OCI-LY3 (cell line): ENCODE measurements around the gene ATIC.

Experiments
- H2AFZ ChIP-seq: fragments of 200-600, 300-600 bp; shearing (Covaris generic); 2 replicates; pipeline ENCODE4 v1.6.0; 2014; ENCODE audit warnings: antibody characterized with exemption, low read depth, low read length
- H3K27ac ChIP-seq: fragments of 200-600, 300-600 bp; sonication (generic); 2 replicates; pipeline ENCODE4 v1.5.1; 2014; ENCODE audit warnings: mild to moderate bottlenecking, low read length, moderate library complexity, mixed read lengths
- H3K27me3 ChIP-seq: fragments of 200-600, 300-600 bp; sonication (generic); 2 replicates; pipeline ENCODE4 v1.6.1; 2014; ENCODE audit warnings: low read depth, low read length, mixed read lengths
- H3K36me3 ChIP-seq: fragments of 200-600, 300-600 bp; sonication (generic); replicated peaks from 2 replicates; pipeline ENCODE3; 2014; ENCODE audit warnings: low read depth, low read length, mixed read lengths
- H3K4me1 ChIP-seq: fragments of 300-600, 200-600 bp; sonication (generic); 2 replicates; pipeline ENCODE4 v1.6.1; 2014; ENCODE audit warnings: low read length, mixed read lengths
- H3K4me2 ChIP-seq: fragments of 200-600, 300-600 bp; sonication (generic); 2 replicates; pipeline ENCODE4 v1.6.1; 2014; ENCODE audit warnings: low read length, mixed read lengths
- H3K4me3 ChIP-seq: fragments of 300-600, 200-600 bp; sonication (generic); 2 replicates; pipeline ENCODE4 v1.5.1; 2014; ENCODE audit warnings: antibody characterized with exemption, mild to moderate bottlenecking, low read length, moderate library complexity
- H3K79me2 ChIP-seq: fragments of 300-600, 200-600 bp; shearing (Covaris generic); 2 replicates; pipeline ENCODE4 v1.6.1; 2014; ENCODE audit warnings: mild to moderate bottlenecking, low read length, mixed read lengths
- H3K9ac ChIP-seq: fragments of 300-600, 200-600 bp; shearing (Covaris generic); 2 replicates; pipeline ENCODE4 v1.6.0; 2014; ENCODE audit warnings: mild to moderate bottlenecking, low read length, moderate library complexity
- H3K9me3 ChIP-seq: fragments of 200-600, 300-600 bp; shearing (Covaris generic); 2 replicates; pipeline ENCODE4 v1.6.1; 2014; ENCODE audit warnings: low read length, mixed read lengths; ENCODE audit not compliant: insufficient read depth
- H4K20me1 ChIP-seq: fragments of 200-600, 300-600 bp; sonication (generic); 2 replicates; pipeline ENCODE4 v1.6.1; 2016; ENCODE audit warnings: low read length, mixed read lengths; ENCODE audit not compliant: insufficient read depth
- EZH2phosphoT487 ChIP-seq: fragments of 200-600 bp; shearing (Covaris generic); IDR thresholded peaks from 2 replicates; pipeline ENCODE4 v1.6.1; 2018; ENCODE audit warnings: antibody characterized with exemption, mixed run types, low read depth
- TF ChIP-seq, protein P1 (sequence below): fragments of 200-600, 300-600 bp; sonication (generic); IDR thresholded peaks from 2 replicates; pipeline ENCODE4 v1.5.1; 2014; ENCODE audit warnings: antibody characterized with exemption, low read length, low read depth

ATIC gene

DNA sequence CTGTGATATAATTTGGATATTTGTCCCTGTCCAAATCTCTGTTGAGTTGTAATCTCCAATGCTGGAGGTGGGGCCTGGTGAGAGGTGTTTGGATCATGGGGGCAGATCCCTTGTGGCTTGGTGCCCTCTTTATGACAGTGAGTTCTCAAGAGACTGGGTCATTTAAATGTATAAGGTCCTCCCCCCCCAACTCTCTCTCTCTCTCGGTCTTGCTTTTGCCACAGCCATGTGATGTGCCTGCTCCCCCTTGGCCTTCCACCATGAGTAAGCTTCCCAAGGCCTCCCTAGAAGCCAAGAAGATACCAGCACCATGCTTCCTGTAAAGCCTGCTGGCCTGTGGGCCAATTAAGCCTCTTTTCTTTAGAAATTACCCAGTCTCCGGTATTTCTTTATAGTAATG lies 65.4 kb downstream of the ATIC start:
- no peak for TF ChIP-seq EZH2phosphoT487
- TF ChIP-seq, protein P1, sequence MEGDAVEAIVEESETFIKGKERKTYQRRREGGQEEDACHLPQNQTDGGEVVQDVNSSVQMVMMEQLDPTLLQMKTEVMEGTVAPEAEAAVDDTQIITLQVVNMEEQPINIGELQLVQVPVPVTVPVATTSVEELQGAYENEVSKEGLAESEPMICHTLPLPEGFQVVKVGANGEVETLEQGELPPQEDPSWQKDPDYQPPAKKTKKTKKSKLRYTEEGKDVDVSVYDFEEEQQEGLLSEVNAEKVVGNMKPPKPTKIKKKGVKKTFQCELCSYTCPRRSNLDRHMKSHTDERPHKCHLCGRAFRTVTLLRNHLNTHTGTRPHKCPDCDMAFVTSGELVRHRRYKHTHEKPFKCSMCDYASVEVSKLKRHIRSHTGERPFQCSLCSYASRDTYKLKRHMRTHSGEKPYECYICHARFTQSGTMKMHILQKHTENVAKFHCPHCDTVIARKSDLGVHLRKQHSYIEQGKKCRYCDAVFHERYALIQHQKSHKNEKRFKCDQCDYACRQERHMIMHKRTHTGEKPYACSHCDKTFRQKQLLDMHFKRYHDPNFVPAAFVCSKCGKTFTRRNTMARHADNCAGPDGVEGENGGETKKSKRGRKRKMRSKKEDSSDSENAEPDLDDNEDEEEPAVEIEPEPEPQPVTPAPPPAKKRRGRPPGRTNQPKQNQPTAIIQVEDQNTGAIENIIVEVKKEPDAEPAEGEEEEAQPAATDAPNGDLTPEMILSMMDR = no peak
- Histone ChIP-seq H3K27me3 (no peaks in the 10 kb centered on the region), H3K79me2 (no peaks in the 10 kb centered on the region), H3K4me1 (no peaks in the 10 kb centered on the region), H3K36me3 (peaks cover 8% of the 10 kb centered on the region), H3K9ac (no peak overlapping the region), H4K20me1 (no peaks in the 10 kb centered on the region), H3K27ac (no peak overlapping the region), H3K4me2 (no peak overlapping the region), H3K4me3 (no peak overlapping the region), H2AFZ (no peak overlapping the region), H3K9me3 (no peaks in the 10 kb centered on the region)

DNA sequence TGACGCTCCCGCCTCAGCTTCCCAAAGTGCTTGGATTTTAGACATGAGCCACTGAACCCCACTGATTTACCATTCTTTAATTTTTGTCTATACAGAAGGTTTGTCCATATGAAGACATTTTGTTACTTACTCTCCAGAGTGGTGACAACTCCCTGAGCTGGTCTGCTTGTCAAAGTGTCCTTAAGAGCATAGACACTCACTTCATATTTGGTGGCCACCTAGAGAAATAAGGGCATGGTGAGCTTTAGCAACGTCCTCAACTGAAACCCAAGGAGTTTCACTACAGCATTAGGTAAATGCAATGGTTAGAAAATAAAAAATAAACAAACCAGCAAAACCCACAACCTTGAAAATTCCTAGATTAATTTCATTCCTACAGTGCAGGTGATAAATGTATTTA lies 66.2 kb downstream of the ATIC start:
- H3K4me2 ChIP-seq = no peak overlapping the region
- no peak overlapping the region for H3K9ac ChIP-seq
- H3K27ac ChIP-seq = no peak overlapping the region
- TF ChIP-seq, protein P1 = no peak
- TF ChIP-seq EZH2phosphoT487 = no peak
- no peaks in the 10 kb centered on the region for H3K4me1 ChIP-seq
- no peaks in the 10 kb centered on the region for H3K79me2 ChIP-seq
- H3K36me3 ChIP-seq = peaks cover 8% of the 10 kb centered on the region
- H3K27me3 ChIP-seq = no peaks in the 10 kb centered on the region
- no peak overlapping the region for H2AFZ ChIP-seq
- no peaks in the 10 kb centered on the region for H4K20me1 ChIP-seq
- no peaks in the 10 kb centered on the region for H3K9me3 ChIP-seq
- H3K4me3 ChIP-seq = no peak overlapping the region

DNA sequence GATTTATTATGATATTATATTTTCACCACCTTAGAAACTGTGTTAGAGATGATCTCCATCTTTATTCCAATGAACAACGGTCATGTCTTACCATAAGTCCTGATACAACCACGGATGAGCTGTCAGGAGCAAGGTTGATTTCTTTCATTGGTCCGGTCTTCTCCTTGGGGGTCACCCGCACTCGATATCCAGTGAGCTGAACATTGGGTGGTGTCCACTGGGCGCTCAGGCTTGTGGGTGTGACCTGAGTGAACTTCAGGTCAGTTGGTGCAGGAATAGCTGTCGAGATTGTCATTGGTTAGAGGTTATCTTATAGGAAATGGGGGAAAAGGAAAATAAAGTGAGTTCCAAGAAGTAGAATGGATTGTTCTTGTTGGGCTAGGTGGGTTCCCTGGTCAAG lies 67.2 kb downstream of the ATIC start:
- no peaks in the 10 kb centered on the region for H3K27me3 ChIP-seq
- no peaks in the 10 kb centered on the region for H3K9me3 ChIP-seq
- no peak overlapping the region for H3K27ac ChIP-seq
- H3K36me3 ChIP-seq = peaks cover 6% of the 10 kb centered on the region
- H3K4me3 ChIP-seq = no peak overlapping the region
- H3K4me2 ChIP-seq = no peak overlapping the region
- H3K79me2 ChIP-seq = no peaks in the 10 kb centered on the region
- no peak for TF ChIP-seq EZH2phosphoT487
- TF ChIP-seq, protein P1 = no peak
- no peak overlapping the region for H3K9ac ChIP-seq
- H3K4me1 ChIP-seq = no peaks in the 10 kb centered on the region
- no peak overlapping the region for H2AFZ ChIP-seq
- no peaks in the 10 kb centered on the region for H4K20me1 ChIP-seq

GRCh38 chr2:215379948-215380347 lies 68.1 kb downstream of the ATIC start:
- Histone ChIP-seq H3K4me1 (no peaks in the 10 kb centered on the region), H3K36me3 (peaks cover under 1% of the 10 kb centered on the region), H4K20me1 (no peaks in the 10 kb centered on the region), H3K27me3 (no peaks in the 10 kb centered on the region), H3K79me2 (no peaks in the 10 kb centered on the region), H3K9ac (no peak overlapping the region), H3K9me3 (no peaks in the 10 kb centered on the region), H3K4me2 (no peak overlapping the region), H3K4me3 (no peak overlapping the region), H2AFZ (no peak overlapping the region), H3K27ac (no peak overlapping the region)
- TF ChIP-seq EZH2phosphoT487 = no peak
- TF ChIP-seq, protein P1 = no peak
